PC-3 (cell line): ENCODE measurements around the gene NSUN2. TPM values are rescaled to one million over a fixed set of nuclear protein-coding genes. Genes with fewer than 3 reads are reported as not detected.

ENCODE experiments used
- ATAC-seq: fragments of 200-7000 bp; cut with Tn5 transposase; 2 replicates; pipeline ENCODE4 v1.9.1; 2020; ENCODE audit warnings: mild to moderate bottlenecking, moderate library complexity
- BruUV-seq: library from RNA; stranded (reverse); fragments of 400-500 nt; replicated peaks from 2 replicates; lab custom pipeline; 2021; lab: Mats Ljungman, UMichigan
- CTCF ChIA-PET: fragments of 300-600 bp; sonication (Branson Sonifier 250); formaldehyde crosslinking; loops from one replicate; lab custom pipeline; 2022; ENCODE audit warnings: antibody characterized with exemption; lab: Charles Lee
- POLR2A ChIA-PET: fragments of 300-600 bp; sonication (Branson Sonifier 250); formaldehyde crosslinking; loops from one replicate; lab custom pipeline; 2022; ENCODE audit warnings: antibody characterized with exemption; ENCODE audit not compliant: unreplicated experiment; lab: Charles Lee
- DNase-seq: peaks from one replicate; pipeline ENCODE4 v3.0.0-alpha.2; 2015
- H2AFZ ChIP-seq: fragments of 300-600 bp; sonication (generic); 2 replicates; pipeline ENCODE4 v1.6.0; 2016; ENCODE audit warnings: antibody characterized with exemption, low read length
- H3F3A ChIP-seq: fragments of 300-600 bp; sonication (generic); one replicate; pipeline ENCODE4 v1.6.0; 2017; ENCODE audit warnings: antibody characterized with exemption, low read length, control low read depth, mild to moderate bottlenecking; ENCODE audit not compliant: unreplicated experiment
- H3K27ac ChIP-seq: fragments of 300-600 bp; sonication (generic); 2 replicates; pipeline ENCODE4 v1.5.1; 2016; ENCODE audit warnings: mild to moderate bottlenecking, low read length
- H3K27me3 ChIP-seq: fragments of 300-600 bp; sonication (generic); 2 replicates; pipeline ENCODE4 v1.6.1; 2016; ENCODE audit warnings: low read length, mixed read lengths
- H3K36me3 ChIP-seq: fragments of 300-600 bp; sonication (generic); 2 replicates; pipeline ENCODE4 v1.6.1; 2016; ENCODE audit warnings: low read depth, mixed run types, low read length, mixed read lengths
- H3K4me1 ChIP-seq: fragments of 300-600 bp; sonication (generic); 2 replicates; pipeline ENCODE4 v1.5.1; 2016; ENCODE audit warnings: low read length; ENCODE audit not compliant: insufficient read depth
- H3K4me2 ChIP-seq: fragments of 300-600 bp; sonication (generic); 2 replicates; pipeline ENCODE4 v1.6.0; 2016; ENCODE audit warnings: low read length
- H3K4me3 ChIP-seq: fragments of 300-600 bp; sonication (generic); 2 replicates; pipeline ENCODE4 v1.5.1; 2016; ENCODE audit warnings: mild to moderate bottlenecking, low read length, mixed read lengths
- H3K79me2 ChIP-seq: fragments of 300-600 bp; sonication (generic); 2 replicates; pipeline ENCODE4 v1.6.1; 2017; ENCODE audit warnings: low read length, mixed read lengths
- H3K9ac ChIP-seq: fragments of 300-600 bp; sonication (generic); 2 replicates; pipeline ENCODE4 v1.6.0; 2016; ENCODE audit warnings: mild to moderate bottlenecking, low read length
- H3K9me2 ChIP-seq: fragments of 300-600 bp; sonication (generic); replicated peaks from 2 replicates; pipeline ENCODE4 v1.6.1; 2016; ENCODE audit warnings: mixed run types, low read length, mixed read lengths
- H3K9me3 ChIP-seq: fragments of 300-600 bp; sonication (generic); 2 replicates; pipeline ENCODE4 v1.6.1; 2016; ENCODE audit warnings: low read length, mixed read lengths
- H4K20me1 ChIP-seq: fragments of 300-600 bp; sonication (generic); 2 replicates; pipeline ENCODE4 v1.6.1; 2016; ENCODE audit warnings: low read length, mixed read lengths
- EZH2 ChIP-seq: fragments of 300-600 bp; sonication (generic); IDR thresholded peaks from one replicate; pipeline ENCODE4 v1.6.1; 2017; ENCODE audit warnings: antibody characterized with exemption, mild to moderate bottlenecking, low read length; ENCODE audit not compliant: unreplicated experiment
- EZH2phosphoT487 ChIP-seq: fragments of 300-600 bp; sonication (generic); IDR thresholded peaks from 2 replicates; pipeline ENCODE4 v1.6.1; 2018; ENCODE audit warnings: mild to moderate bottlenecking, antibody characterized with exemption, low read length, borderline replicate concordance
- intact Hi-C: fragments of 100-400 bp; cut with micrococcal nuclease; formaldehyde crosslinking; loops from 2 replicates; pipeline ENCODE4 v1.9.0; 2023
- total RNA-seq: library from RNA; depleted of rRNA; stranded (reverse); fragments of >200 nt; gene quantifications from 2 replicates; pipeline ENCODE4 v1.2.3, GENCODE V29; 2014
- TF ChIP-seq, protein P1 (sequence below): fragments of 300-600 bp; sonication (generic); conservative IDR thresholded peaks from 2 replicates; pipeline ENCODE4 v1.5.1; 2017; ENCODE audit warnings: antibody characterized with exemption, low read depth, mild to moderate bottlenecking, low read length

Gene NSUN2
- total RNA-seq, 1 experiment from 2014 or later, result 351 TPM

DNA sequence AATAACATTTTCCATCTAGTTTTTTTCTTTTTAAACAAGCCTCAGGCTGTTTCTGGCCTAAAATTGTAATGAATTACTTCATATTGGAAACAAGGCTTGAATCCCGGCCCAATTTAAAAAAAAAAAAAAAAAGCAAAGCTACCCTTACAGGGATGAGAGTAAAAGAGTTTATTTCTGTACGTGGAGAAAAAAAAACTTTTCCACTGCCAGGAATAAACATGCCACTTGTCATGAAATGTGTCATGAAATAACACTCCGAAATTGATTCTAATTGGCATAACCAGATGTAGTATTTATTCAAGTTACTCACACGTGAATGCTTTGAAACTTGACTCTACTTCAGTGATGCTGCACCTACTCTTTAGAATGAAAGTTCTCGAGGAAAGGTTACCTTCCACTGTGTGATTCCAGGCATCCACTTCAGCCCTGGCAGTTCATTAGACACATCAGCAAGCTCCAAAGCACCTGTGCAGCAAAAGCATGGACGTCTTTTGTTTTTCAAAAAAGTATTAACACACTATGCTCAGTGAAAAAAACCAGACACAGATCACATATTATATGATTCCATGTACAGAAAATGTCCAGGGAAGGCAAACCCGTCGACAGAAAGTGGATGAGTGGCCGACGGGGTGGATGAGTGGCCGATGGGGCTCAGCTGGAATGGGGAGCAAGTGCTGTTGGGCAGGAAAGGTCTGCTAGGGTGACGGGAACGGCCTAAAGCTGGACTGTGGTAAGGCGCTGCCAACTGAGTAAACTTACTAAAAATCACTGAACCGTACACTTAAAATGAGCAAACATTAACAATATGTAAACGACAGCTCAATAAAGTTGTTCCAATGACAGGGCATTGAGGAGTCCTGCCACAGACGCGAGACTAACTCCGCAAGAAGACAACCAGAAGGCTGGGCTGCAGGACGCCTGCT is 21.2 kb downstream of the NSUN2 start:
- ChIA-PET CTCF (no interaction called here), POLR2A (no interaction called here)
- peaks cover 56% of the 10 kb centered on the region for H3K79me2 ChIP-seq
- DNase-seq, result no peak
- H3K4me3 ChIP-seq, result no peak overlapping the region
- peaks cover 94% of the 10 kb centered on the region for H3K36me3 ChIP-seq
- no peak overlapping the region for H3K4me2 ChIP-seq
- H3K9me3 ChIP-seq, result no peaks in the 10 kb centered on the region
- no peaks in the 10 kb centered on the region for H3K4me1 ChIP-seq
- TF ChIP-seq EZH2phosphoT487, result no peak
- no peak for TF ChIP-seq EZH2
- TF ChIP-seq, protein P1, sequence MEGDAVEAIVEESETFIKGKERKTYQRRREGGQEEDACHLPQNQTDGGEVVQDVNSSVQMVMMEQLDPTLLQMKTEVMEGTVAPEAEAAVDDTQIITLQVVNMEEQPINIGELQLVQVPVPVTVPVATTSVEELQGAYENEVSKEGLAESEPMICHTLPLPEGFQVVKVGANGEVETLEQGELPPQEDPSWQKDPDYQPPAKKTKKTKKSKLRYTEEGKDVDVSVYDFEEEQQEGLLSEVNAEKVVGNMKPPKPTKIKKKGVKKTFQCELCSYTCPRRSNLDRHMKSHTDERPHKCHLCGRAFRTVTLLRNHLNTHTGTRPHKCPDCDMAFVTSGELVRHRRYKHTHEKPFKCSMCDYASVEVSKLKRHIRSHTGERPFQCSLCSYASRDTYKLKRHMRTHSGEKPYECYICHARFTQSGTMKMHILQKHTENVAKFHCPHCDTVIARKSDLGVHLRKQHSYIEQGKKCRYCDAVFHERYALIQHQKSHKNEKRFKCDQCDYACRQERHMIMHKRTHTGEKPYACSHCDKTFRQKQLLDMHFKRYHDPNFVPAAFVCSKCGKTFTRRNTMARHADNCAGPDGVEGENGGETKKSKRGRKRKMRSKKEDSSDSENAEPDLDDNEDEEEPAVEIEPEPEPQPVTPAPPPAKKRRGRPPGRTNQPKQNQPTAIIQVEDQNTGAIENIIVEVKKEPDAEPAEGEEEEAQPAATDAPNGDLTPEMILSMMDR, result no peak
- peaks cover 60% of the 10 kb centered on the region for H4K20me1 ChIP-seq
- no peaks in the 10 kb centered on the region for H3K9me2 ChIP-seq
- H3K27me3 ChIP-seq, result no peaks in the 10 kb centered on the region
- no TSS peak for BruUV-seq
- H3F3A ChIP-seq, result no peaks in the 10 kb centered on the region
- H2AFZ ChIP-seq, result no peak overlapping the region
- H3K9ac ChIP-seq, result no peak overlapping the region
- H3K27ac ChIP-seq, result no peak overlapping the region
- ATAC-seq, result no peak
- intact Hi-C loops, result no loop called here

DNA sequence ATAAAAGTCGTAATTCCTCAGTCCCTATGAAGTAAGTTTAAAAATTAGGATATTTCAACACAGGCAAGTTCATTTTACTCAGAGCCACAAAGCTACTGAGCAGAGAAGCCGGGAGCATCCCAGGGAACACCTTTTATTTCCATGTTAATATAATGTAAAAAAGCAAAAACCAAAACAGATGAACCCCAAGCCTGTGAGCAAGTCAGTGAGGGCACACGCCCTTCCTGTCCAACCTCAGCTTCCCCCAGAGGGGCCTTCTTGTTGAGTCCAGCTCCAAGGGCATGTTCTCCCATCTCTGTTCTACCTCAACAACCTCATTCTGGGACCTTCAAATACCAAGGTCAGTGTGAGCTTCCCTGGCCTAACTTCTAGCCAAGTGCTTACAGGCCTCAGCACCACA is 24.8 kb downstream of the NSUN2 start:
- Histone ChIP-seq H4K20me1 (peaks cover 29% of the 10 kb centered on the region), H2AFZ (no peak overlapping the region), H3K4me3 (no peak overlapping the region), H3K79me2 (peaks cover 22% of the 10 kb centered on the region), H3K9ac (no peak overlapping the region), H3K27me3 (no peaks in the 10 kb centered on the region), H3K4me1 (no peaks in the 10 kb centered on the region), H3K9me2 (no peaks in the 10 kb centered on the region), H3K9me3 (no peaks in the 10 kb centered on the region), H3K27ac (no peak overlapping the region), H3F3A (no peaks in the 10 kb centered on the region), H3K4me2 (no peak overlapping the region), H3K36me3 (peaks cover 91% of the 10 kb centered on the region)
- ATAC-seq (no peak), DNase-seq (no peak)
- no TSS peak for BruUV-seq
- ChIA-PET POLR2A (no interaction called here), CTCF (no interaction called here)
- no peak for TF ChIP-seq EZH2phosphoT487
- TF ChIP-seq, protein P1, result no peak
- TF ChIP-seq EZH2, result no peak
- intact Hi-C loops, result no loop called here

DNA sequence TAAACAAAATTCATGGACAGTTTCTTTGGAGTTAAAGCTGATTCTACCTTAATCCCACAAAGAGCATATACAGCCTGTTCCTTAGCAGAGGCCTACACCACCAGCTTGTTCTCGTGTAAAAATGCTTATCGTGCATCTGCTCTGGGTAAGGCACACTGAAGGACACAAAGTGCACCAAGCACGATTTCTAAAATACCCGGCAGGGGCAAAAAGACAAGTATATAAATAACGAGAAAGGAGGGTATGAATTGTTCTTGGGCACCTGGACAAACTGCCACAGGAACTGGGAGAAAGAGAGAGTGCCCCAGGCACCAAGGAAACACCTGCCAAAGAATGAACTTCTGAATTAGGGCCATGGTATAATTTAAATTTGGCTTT is 25.3 kb downstream of the NSUN2 start:
- CTCF ChIA-PET, result no interaction called here
- Histone ChIP-seq H3F3A (no peaks in the 10 kb centered on the region), H3K9me2 (no peaks in the 10 kb centered on the region), H3K9ac (no peak overlapping the region), H3K79me2 (peaks cover 17% of the 10 kb centered on the region), H3K4me1 (no peaks in the 10 kb centered on the region), H3K27ac (no peak overlapping the region), H3K4me2 (no peak overlapping the region), H2AFZ (no peak overlapping the region), H3K36me3 (peaks cover 91% of the 10 kb centered on the region), H3K9me3 (no peaks in the 10 kb centered on the region), H4K20me1 (peaks cover 24% of the 10 kb centered on the region), H3K27me3 (no peaks in the 10 kb centered on the region), H3K4me3 (no peak overlapping the region)
- ATAC-seq (no peak), DNase-seq (no peak)
- intact Hi-C loops, result no loop called here
- TF ChIP-seq, protein P1, result no peak
- TF ChIP-seq EZH2, result no peak
- POLR2A ChIA-PET, result no interaction called here
- BruUV-seq, result no TSS peak
